K562 treated with DMSO at 1 percent for 12 hours (cell line): ENCODE data around the gene ZP3. TPM values are rescaled to one million over a fixed set of nuclear protein-coding genes. Genes with fewer than 3 reads are reported as not detected.

Experiments
- total RNA-seq: library from RNA; unstranded; fragments of 300-600 nt; gene quantifications from 2 replicates; pipeline ENCODE4 v1.2.3, GENCODE V29; 2022; ENCODE audit not compliant: insufficient read depth

Gene ZP3
- total RNA-seq = 11.2 and 11.5 TPM in 2 replicates

DNA sequence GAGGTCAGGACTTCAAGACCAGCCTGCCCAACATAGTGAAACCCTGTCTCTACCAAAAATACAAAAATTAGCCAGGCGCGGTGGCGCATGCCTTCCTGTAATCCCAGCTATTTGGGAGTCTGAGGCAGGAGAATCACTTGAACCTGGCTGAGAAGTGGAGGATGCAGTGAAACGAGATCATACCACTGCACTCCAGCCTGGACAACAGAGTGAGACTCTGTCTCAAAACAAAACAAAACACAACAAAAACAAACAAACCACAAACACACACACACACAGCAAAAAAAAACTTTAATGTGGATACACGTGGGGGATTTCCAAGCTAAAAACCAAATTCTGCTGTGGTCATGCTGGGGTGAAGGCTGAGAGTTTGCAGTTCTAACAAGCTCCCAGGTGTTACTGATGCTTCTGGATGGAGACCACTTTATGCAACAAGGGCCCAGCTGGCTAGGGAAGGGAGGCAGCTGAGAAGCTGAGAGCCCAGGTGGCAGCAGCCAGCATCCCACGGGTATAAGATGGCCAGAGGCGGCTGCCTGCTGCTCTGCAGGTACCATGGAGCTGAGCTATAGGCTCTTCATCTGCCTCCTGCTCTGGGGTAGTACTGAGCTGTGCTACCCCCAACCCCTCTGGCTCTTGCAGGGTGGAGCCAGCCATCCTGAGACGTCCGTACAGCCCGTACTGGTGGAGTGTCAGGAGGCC lies at the start of gene ZP3:
TSS of gene ZP3 (plus strand) at position 538 of the 699 bp plus-strand sequence. CDS start at position 553, 15 bp downstream.

DNA sequence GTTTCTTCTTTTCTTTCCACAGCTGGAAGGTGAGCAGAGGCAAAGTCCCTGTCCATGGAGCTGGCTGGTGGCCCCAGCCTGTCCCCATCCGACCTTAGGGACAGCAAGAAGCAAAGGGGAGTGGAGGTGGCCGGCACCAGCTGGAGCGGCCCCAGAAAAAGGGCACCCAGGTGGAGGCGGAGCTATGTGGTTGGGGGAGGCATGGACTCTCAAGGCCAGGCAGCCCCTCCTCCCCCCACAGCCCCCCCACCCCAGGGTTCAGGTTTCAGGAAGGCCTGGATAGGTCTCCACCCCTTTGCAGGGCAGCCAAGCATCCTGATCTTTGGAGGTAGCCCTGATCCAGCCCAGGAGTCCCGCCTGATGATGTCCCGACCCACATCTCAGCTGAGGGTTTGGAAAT lies 15.2 kb upstream of the ZP3 start, which contains the start of gene SSC4D:
TSS of gene SSC4D (minus strand) at position 161 of the 400 bp plus-strand sequence. CDS start 5,258 bp downstream, outside the sequence.

DNA sequence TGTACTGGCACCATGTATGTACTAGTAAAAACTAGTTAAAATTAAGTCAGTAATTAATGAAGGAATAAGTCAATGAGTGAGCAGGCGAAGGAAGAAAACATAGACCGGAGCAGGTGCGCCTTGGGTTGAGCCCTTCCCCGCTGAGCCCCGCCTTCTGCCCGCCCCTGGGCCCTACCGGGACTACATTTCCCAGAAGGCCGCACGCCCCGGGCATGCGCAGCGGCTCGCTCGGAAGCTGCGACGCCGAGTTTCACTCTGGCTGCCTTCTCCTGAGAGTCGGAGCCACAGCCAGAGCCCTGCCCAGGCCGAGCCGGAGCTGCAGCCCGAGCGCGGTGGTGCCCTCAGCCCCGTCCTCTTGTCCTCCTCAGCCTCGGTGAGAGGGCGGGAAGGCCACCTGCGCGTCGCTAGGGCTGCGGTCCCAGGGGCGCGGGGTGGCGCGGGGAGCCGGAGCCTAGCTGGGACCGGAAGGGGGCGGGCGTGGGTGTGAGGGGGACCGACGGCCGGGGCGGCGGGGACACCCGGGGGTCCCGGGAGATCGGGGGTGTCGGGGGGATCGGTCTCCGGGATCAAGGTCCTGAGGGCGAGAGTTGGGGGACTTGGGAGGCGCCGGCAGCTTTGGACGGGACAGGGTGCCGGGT lies 36.8 kb downstream of the ZP3 start, which contains the start of gene DTX2:
TSS of gene DTX2 (plus strand) at position 246 of the 638 bp plus-strand sequence. CDS start 18,801 bp downstream, outside the sequence.

Other genes with a start within 250 kb of the ZP3 start
- not detected in 2 replicates for gene SRRM3, start 223.1 kb upstream of the ZP3 start, total RNA-seq
- gene HSPB1, start 122.3 kb upstream of the ZP3 start, total RNA-seq = 522 and 661 TPM in 2 replicates
- gene YWHAG, start 66.0 kb upstream of the ZP3 start, total RNA-seq = 52.4 and 145 TPM in 2 replicates
- 11.2 and 12.4 TPM in 2 replicates for gene SSC4D, start 15.3 kb upstream of the ZP3 start, total RNA-seq
- gene DTX2, start 36.8 kb downstream of the ZP3 start, total RNA-seq = 46.6 and 48.1 TPM in 2 replicates
- not detected in 2 replicates for gene UPK3B, start 85.6 kb downstream of the ZP3 start, total RNA-seq
- not detected in 2 replicates for gene SPDYE16, start 118.3 kb downstream of the ZP3 start, total RNA-seq
- gene POMZP3, start 202.3 kb downstream of the ZP3 start, total RNA-seq = 22.9 and 32.2 TPM in 2 replicates